NT2/D1 (cell line): ENCODE measurements around the gene SLC37A4.
"Not testable (repeated sequence)": the region's sequence is repeated elsewhere in the genome, so short reads cannot be mapped to it uniquely, and the experiment has no call there.

Source experiments
- SUZ12 ChIP-seq: IDR thresholded peaks from 2 replicates; pipeline ENCODE4 v1.6.1; 2011; ENCODE audit not compliant: insufficient read length, insufficient read depth; ENCODE audit errors: extremely low read depth
- YY1 ChIP-seq: IDR thresholded peaks from 2 replicates; pipeline ENCODE4 v1.6.1; 2011; ENCODE audit not compliant: insufficient read length, insufficient read depth
- ZNF274 ChIP-seq: IDR thresholded peaks from 2 replicates; pipeline ENCODE4 v1.6.1; 2011; ENCODE audit warnings: mild to moderate bottlenecking, low read depth, low read length

GRCh38 chr11:119059128-119059527 is 28.5 kb upstream of the SLC37A4 start:
- TF ChIP-seq ZNF274, SUZ12, YY1: not testable (repeated sequence)
